ENCODE measurements around the gene RPL28. TPM values are rescaled to one million over a fixed set of nuclear protein-coding genes. Genes with fewer than 3 reads are reported as not detected.
"Not testable (repeated sequence)": the region's sequence is repeated elsewhere in the genome, so short reads cannot be mapped to it uniquely, and the experiment has no call there.

The RPL28 gene
- total RNA-seq, 4 donors from 2014 or later: 20.7 to 1,084 (median 431) TPM

- Histone ChIP-seq H3K36me3 (no peaks in the 10 kb centered on the region), H3K27me3 (no peaks in the 10 kb centered on the region), H3K9me3 (no peaks in the 10 kb centered on the region), H3K4me1 (peaks cover 0 to 7% of the 10 kb centered on the region in 2 donors), H3K4me3 (peak overlapping the region; percentile 29 to 90), H3K27ac (peak overlapping the region; percentile 95 to 98)
- no peak for DNase-seq
- TF ChIP-seq, protein P1, sequence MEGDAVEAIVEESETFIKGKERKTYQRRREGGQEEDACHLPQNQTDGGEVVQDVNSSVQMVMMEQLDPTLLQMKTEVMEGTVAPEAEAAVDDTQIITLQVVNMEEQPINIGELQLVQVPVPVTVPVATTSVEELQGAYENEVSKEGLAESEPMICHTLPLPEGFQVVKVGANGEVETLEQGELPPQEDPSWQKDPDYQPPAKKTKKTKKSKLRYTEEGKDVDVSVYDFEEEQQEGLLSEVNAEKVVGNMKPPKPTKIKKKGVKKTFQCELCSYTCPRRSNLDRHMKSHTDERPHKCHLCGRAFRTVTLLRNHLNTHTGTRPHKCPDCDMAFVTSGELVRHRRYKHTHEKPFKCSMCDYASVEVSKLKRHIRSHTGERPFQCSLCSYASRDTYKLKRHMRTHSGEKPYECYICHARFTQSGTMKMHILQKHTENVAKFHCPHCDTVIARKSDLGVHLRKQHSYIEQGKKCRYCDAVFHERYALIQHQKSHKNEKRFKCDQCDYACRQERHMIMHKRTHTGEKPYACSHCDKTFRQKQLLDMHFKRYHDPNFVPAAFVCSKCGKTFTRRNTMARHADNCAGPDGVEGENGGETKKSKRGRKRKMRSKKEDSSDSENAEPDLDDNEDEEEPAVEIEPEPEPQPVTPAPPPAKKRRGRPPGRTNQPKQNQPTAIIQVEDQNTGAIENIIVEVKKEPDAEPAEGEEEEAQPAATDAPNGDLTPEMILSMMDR (IDR thresholded peaks at IDR 0.05): no peak
- no peak for TF ChIP-seq POLR2A (IDR thresholded peaks at IDR 0.05)
- intact Hi-C loops (cut with DNase I; ENCODE audit: low total_unique reads): no loop called here
Observed at GRCh38 chr19:55408533-55408872, 22.8 kb downstream of the RPL28 start.

GRCh38 chr19:55409179-55409578 is 23.4 kb downstream of the RPL28 start:
- H3K27ac ChIP-seq; H3K4me3 ChIP-seq; DNase-seq; intact Hi-C loops (cut with DNase I; ENCODE audit: low total_unique reads); H3K27me3 ChIP-seq; H3K4me1 ChIP-seq; H3K36me3 ChIP-seq; H3K9me3 ChIP-seq: not testable (repeated sequence)

- no peak for DNase-seq
- H3K4me3 ChIP-seq: no peak overlapping the region
- intact Hi-C loops (cut with DNase I; ENCODE audit: low total_unique reads): no loop called here
- no peak overlapping the region for H3K27ac ChIP-seq
- H3K27me3 ChIP-seq: no peaks in the 10 kb centered on the region
- H3K36me3 ChIP-seq: no peaks in the 10 kb centered on the region
- TF ChIP-seq POLR2A (IDR thresholded peaks at IDR 0.05): no peak
- TF ChIP-seq, protein P1 (IDR thresholded peaks at IDR 0.05): no peak
- no peaks in the 10 kb centered on the region for H3K9me3 ChIP-seq
- peaks cover 0 to 7% of the 10 kb centered on the region in 2 donors for H3K4me1 ChIP-seq
Observed at GRCh38 chr19:55410168-55410567, 24.4 kb downstream of the RPL28 start.

DNA sequence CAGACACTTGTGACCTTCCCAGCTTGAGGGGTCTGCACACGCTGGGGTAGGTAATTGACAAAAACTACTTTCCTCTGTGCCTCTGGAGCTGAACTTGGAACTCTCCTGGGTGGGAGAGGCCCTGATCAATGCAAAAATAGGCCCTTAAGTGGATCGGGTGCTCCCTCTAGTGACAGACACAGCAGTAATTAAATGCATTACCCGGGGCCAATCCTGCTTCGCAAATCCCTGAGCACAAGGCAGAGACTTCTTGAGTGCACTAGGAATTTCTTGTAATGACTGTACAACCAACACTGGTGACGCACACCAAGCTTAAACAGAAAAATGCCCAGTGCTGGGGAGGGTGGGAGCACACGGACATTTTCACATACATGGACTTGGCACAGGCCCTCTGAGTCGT is 32.5 kb downstream of the RPL28 start:
- Histone ChIP-seq H3K36me3 (no peaks in the 10 kb centered on the region), H3K9me3 (no peaks in the 10 kb centered on the region), H3K4me3 (no peak overlapping the region), H3K4me1 (no peaks in the 10 kb centered on the region), H3K27me3 (no peaks in the 10 kb centered on the region), H3K27ac (no peak overlapping the region)
- TF ChIP-seq POLR2A (IDR thresholded peaks at IDR 0.05): no peak
- TF ChIP-seq, protein P1 (IDR thresholded peaks at IDR 0.05): peak; percentile 37 to 60 (median 48)
- intact Hi-C loops (cut with DNase I; ENCODE audit: low total_unique reads): no loop called here
- DNase-seq: peak in 1 of 2 donors; percentile 33

GRCh38 chr19:55419103-55419502 is 33.4 kb downstream of the RPL28 start:
- Histone ChIP-seq H3K4me3 (no peak overlapping the region), H3K9me3 (no peaks in the 10 kb centered on the region), H3K27me3 (no peaks in the 10 kb centered on the region), H3K27ac (no peak overlapping the region), H3K36me3 (no peaks in the 10 kb centered on the region), H3K4me1 (no peaks in the 10 kb centered on the region)
- no peak for DNase-seq
- TF ChIP-seq, protein P1 (IDR thresholded peaks at IDR 0.05): no peak
- no peak for TF ChIP-seq POLR2A (IDR thresholded peaks at IDR 0.05)
- intact Hi-C loops (cut with DNase I; ENCODE audit: low total_unique reads): no loop called here

- intact Hi-C loops (cut with DNase I; ENCODE audit: low total_unique reads): no loop called here
- H3K9me3 ChIP-seq: no peaks in the 10 kb centered on the region
- TF ChIP-seq POLR2A (IDR thresholded peaks at IDR 0.05): no peak
- TF ChIP-seq, protein P1 (IDR thresholded peaks at IDR 0.05): no peak
- DNase-seq: no peak
- no peak overlapping the region for H3K27ac ChIP-seq
- H3K4me1 ChIP-seq: no peaks in the 10 kb centered on the region
- no peaks in the 10 kb centered on the region for H3K27me3 ChIP-seq
- H3K36me3 ChIP-seq: no peaks in the 10 kb centered on the region
- no peak overlapping the region for H3K4me3 ChIP-seq
Observed at GRCh38 chr19:55419624-55420236, 34.0 kb downstream of the RPL28 start.

DNA sequence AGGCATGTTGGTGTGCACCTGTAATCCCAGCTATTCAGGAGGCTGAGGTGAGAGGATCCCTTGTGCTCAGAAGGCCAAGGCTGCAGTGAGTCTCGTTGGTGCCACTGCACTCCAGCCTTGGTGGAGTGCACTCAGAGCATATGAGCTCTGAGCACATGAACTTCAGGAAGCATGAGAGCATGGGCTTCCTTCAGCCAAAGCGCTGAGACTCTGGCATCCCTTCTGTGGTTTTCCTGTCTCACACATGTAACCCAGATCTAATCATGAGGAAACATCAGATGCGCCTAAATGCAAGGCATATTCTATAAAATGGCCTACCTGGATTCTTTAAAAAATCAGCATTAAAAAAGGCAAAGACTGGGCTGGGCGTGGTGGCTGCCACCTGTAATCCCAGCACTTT is 35.5 kb downstream of the RPL28 start:
- H3K4me1 ChIP-seq; H3K9me3 ChIP-seq; H3K27me3 ChIP-seq; H3K4me3 ChIP-seq; H3K27ac ChIP-seq; H3K36me3 ChIP-seq; intact Hi-C loops (cut with DNase I; ENCODE audit: low total_unique reads); DNase-seq: not testable (repeated sequence)

All from uterus (tissue), 4 donors.